HepG2 (cell line): ENCODE data around the gene POLE. TPM values are rescaled to one million over a fixed set of nuclear protein-coding genes. Genes with fewer than 3 reads are reported as not detected.

ENCODE experiments used
- ATAC-seq: fragments of 200-7000 bp; cut with Tn5 transposase; 3 replicates; pipeline ENCODE4 v1.9.1; 2020; ENCODE audit warnings: mild to moderate bottlenecking, moderate library complexity
- BruUV-seq: library from RNA; stranded (reverse); fragments of 400-500 nt; replicated peaks from 2 replicates; lab custom pipeline; 2021; lab: Mats Ljungman, UMichigan
- CTCF ChIA-PET: fragments of 300-600 bp; formaldehyde crosslinking; extraction: SDS; loops from one replicate; lab custom pipeline; 2021; ENCODE audit warnings: low total read pairs, inconsistent platforms, low intra/inter-chr PET ratio; lab: Yijun Ruan, JAX
- POLR2A ChIA-PET: fragments of 350-600 bp; sonication (Branson Sonifier 250); formaldehyde crosslinking; loops from one replicate; lab custom pipeline; 2020; ENCODE audit warnings: antibody characterized with exemption, inconsistent platforms; lab: Yijun Ruan, JAX
- DNase-seq: peaks from one replicate; pipeline ENCODE4 v3.0.0-alpha.2; 2015; ENCODE audit warnings: low spot score
- FAIRE-seq: peaks from 3 replicates; lab custom pipeline; 2011; peaks lifted over from hg19 to GRCh38; lab: Jason Lieb, UNC
- H2AFZ ChIP-seq: one replicate; pipeline ENCODE4 v1.6.1; 2011; ENCODE audit warnings: low read length, inconsistent platforms
- H3K27ac ChIP-seq: fragments of 300-600 bp; 3 replicates; pipeline ENCODE4 v1.8.0; 2011; ENCODE audit warnings: mixed run types, mild to moderate bottlenecking, mixed read lengths, low read length, inconsistent platforms; ENCODE audit not compliant: insufficient read depth; ENCODE audit errors: extremely low read length
- H3K27me3 ChIP-seq, 2 experiments: fragments of 200-600 bp in 1 of 2; 2 replicates in 1 of 2; 3 replicates in 1 of 2; pipeline versions ENCODE4 v1.6.0 to v1.8.0; 2011; ENCODE audit warnings: low read length in 2 of 2, mild to moderate bottlenecking in 2 of 2, moderate library complexity in 2 of 2, inconsistent platforms in 1 of 2; ENCODE audit not compliant: insufficient read depth in 2 of 2, control insufficient read depth in 1 of 2
- H3K36me3 ChIP-seq, 2 experiments: fragments of 200-600 bp in 1 of 2; replicated peaks in 1 of 2; 2 replicates in 1 of 2; 3 replicates in 1 of 2; pipeline versions ENCODE4 v1.5.1 to v1.8.0; 2011; ENCODE audit warnings: low read length in 2 of 2, inconsistent platforms in 1 of 2; ENCODE audit not compliant: insufficient read depth in 2 of 2, control insufficient read depth in 1 of 2
- H3K4me1 ChIP-seq: 2 replicates; pipeline ENCODE4 v1.5.1; 2012; ENCODE audit warnings: low read length, inconsistent platforms; ENCODE audit not compliant: insufficient read depth
- H3K4me2 ChIP-seq: 2 replicates; pipeline ENCODE4 v1.6.0; 2011; ENCODE audit warnings: low read depth, low read length, inconsistent platforms
- H3K4me3 ChIP-seq, 3 experiments: fragments of 200-600 bp in 1 of 3; sonication (generic), shearing (Covaris generic) in 1 of 3; replicated peaks in 1 of 3; 2 replicates each; pipeline ENCODE4 v1.5.1; 2011 to 2016; ENCODE audit warnings: low read length in 3 of 3, inconsistent platforms in 2 of 3, low read depth in 2 of 3, mild to moderate bottlenecking in 2 of 3, control low read depth in 1 of 3, mixed read lengths in 1 of 3; ENCODE audit not compliant: insufficient read depth in 1 of 3
- H3K79me2 ChIP-seq: one replicate; pipeline ENCODE4 v1.6.1; 2011; ENCODE audit warnings: low read length, inconsistent platforms; ENCODE audit not compliant: insufficient read depth
- H3K9ac ChIP-seq: 2 replicates; pipeline ENCODE4 v1.6.0; 2011; ENCODE audit warnings: mild to moderate bottlenecking, low read depth, low read length, inconsistent platforms; ENCODE audit not compliant: insufficient read depth
- H3K9me3 ChIP-seq: 2 replicates; pipeline ENCODE4 v1.5.1; 2012; ENCODE audit warnings: mild to moderate bottlenecking, low read length
- H4K20me1 ChIP-seq: 2 replicates; pipeline ENCODE4 v1.6.0; 2011; ENCODE audit warnings: inconsistent platforms, mild to moderate bottlenecking, low read length, moderate library complexity; ENCODE audit not compliant: insufficient read depth
- CCDC6 ChIP-seq: sonication (generic); formaldehyde crosslinking; IDR thresholded peaks from 2 replicates; pipeline ENCODE4 v1.8.1; 2022; ENCODE audit warnings: mild to moderate bottlenecking, missing genetic modification reagents, moderate library complexity
- FOXA3 ChIP-seq: IDR thresholded peaks from 2 replicates; pipeline ENCODE4 v1.6.1; 2016; ENCODE audit warnings: missing genetic modification reagents, missing compliant biosample characterization
- GTF2F1 ChIP-seq: fragments of 150-350 bp; IDR thresholded peaks from 2 replicates; pipeline ENCODE4 v1.6.1; 2014; ENCODE audit warnings: low read length
- HDAC2 ChIP-seq: sonication (generic); formaldehyde crosslinking; IDR thresholded peaks from 2 replicates; pipeline ENCODE4 v1.4.0; 2020; ENCODE audit warnings: missing genetic modification reagents
- KLF15 ChIP-seq: sonication (generic); formaldehyde crosslinking; IDR thresholded peaks from 2 replicates; pipeline ENCODE4 v1.8.1; 2023; ENCODE audit warnings: borderline replicate concordance, mild to moderate bottlenecking, inconsistent platforms, missing genetic modification reagents, mixed read lengths
- KLF6 ChIP-seq: IDR thresholded peaks from 2 replicates; pipeline ENCODE4 v1.8.0; 2016; ENCODE audit warnings: missing biosample characterization, missing genetic modification reagents
- MXD4 ChIP-seq: IDR thresholded peaks from 2 replicates; pipeline ENCODE4 v1.6.1; 2016; ENCODE audit warnings: mild to moderate bottlenecking, missing biosample characterization, missing genetic modification reagents
- RARG ChIP-seq: sonication (generic); formaldehyde crosslinking; IDR thresholded peaks from 2 replicates; pipeline ENCODE4 v1.4.0; 2020; ENCODE audit warnings: low read depth, mild to moderate bottlenecking, missing genetic modification reagents
- RXRA ChIP-seq: sonication (generic); formaldehyde crosslinking; IDR thresholded peaks from 2 replicates; pipeline ENCODE4 v1.5.1; 2020; ENCODE audit warnings: missing genetic modification reagents
- ZNF383 ChIP-seq: sonication (generic); formaldehyde crosslinking; IDR thresholded peaks from 2 replicates; pipeline ENCODE4 v1.4.0; 2020; ENCODE audit warnings: missing genetic modification reagents, mild to moderate bottlenecking, borderline replicate concordance
- ZNF7 ChIP-seq: IDR thresholded peaks from 2 replicates; pipeline ENCODE4 v1.6.1; 2016; ENCODE audit warnings: missing biosample characterization, missing genetic modification reagents
- ZZZ3 ChIP-seq: sonication (generic); formaldehyde crosslinking; IDR thresholded peaks from 2 replicates; pipeline ENCODE4 v1.4.0; 2020; ENCODE audit warnings: missing genetic modification reagents, mild to moderate bottlenecking, borderline replicate concordance
- WGBS: methylation state at CpG from one replicate; pipeline ENCODE4 v1.1.6; 2017; ENCODE audit warnings: low lambda C conversion rate; 5-methylcytosine and 5-hydroxymethylcytosine counted together
- in situ Hi-C: cut with HindIII; loops from 2 replicates; pipeline ENCODE4 v1.10.0; 2017; ENCODE audit warnings: low pct_unique_long_range_greater_than_20kb; ENCODE audit not compliant: extremely low pct_ligation_motif_present
- intact Hi-C: fragments of 100-400 bp; cut with micrococcal nuclease; formaldehyde crosslinking; loops from one replicate; pipeline ENCODE4 v1.10.0; 2022; ENCODE audit not compliant: unreplicated experiment
- polyA plus RNA-seq, 8 experiments: library from polyadenylated mRNA; depleted of rRNA in 3 of 8; stranded (reverse) in 7 of 8; unstranded in 1 of 8; fragments of >200 nt; fragmentation: Illumina TruSeq in 4 of 8; extraction: Trizol in 4 of 8; gene quantifications; 2 replicates each; pipeline versions ENCODE4 v1.2.1 to v1.2.3, GENCODE V29; 2011 to 2016; ENCODE audit warnings: low read depth in 4 of 8, missing spikeins in 1 of 8, mixed read lengths in 1 of 8; ENCODE audit not compliant: insufficient read depth in 1 of 8
- total RNA-seq, 5 experiments: library from RNA; depleted of rRNA; stranded (reverse); fragments of >200 nt; fragmentation: Illumina TruSeq; extraction: Trizol; gene quantifications; 2 replicates each; pipeline ENCODE4 v1.2.3, GENCODE V29; 2016; ENCODE audit warnings: low read depth in 1 of 5
- TF ChIP-seq, protein P1 (sequence below): sonication (generic); formaldehyde crosslinking; IDR thresholded peaks from 2 replicates; pipeline ENCODE4 v1.4.0; 2020; ENCODE audit warnings: missing genetic modification reagents, mild to moderate bottlenecking, borderline replicate concordance
- TF ChIP-seq, protein P2 (sequence below): sonication (generic); formaldehyde crosslinking; IDR thresholded peaks from 2 replicates; pipeline ENCODE4 v1.5.1; 2020; ENCODE audit warnings: missing genetic modification reagents, mild to moderate bottlenecking, borderline replicate concordance

POLE gene
- total and polyA plus RNA-seq, 2 of the 13 experiments (the other 11 are each of a cell fraction or from before 2014, with no cell fraction given) = 25.3 to 52.2 TPM

GRCh38 chr12:132601171-132601883 is 85.8 kb downstream of the POLE start (continued):
- TF ChIP-seq, protein P1, sequence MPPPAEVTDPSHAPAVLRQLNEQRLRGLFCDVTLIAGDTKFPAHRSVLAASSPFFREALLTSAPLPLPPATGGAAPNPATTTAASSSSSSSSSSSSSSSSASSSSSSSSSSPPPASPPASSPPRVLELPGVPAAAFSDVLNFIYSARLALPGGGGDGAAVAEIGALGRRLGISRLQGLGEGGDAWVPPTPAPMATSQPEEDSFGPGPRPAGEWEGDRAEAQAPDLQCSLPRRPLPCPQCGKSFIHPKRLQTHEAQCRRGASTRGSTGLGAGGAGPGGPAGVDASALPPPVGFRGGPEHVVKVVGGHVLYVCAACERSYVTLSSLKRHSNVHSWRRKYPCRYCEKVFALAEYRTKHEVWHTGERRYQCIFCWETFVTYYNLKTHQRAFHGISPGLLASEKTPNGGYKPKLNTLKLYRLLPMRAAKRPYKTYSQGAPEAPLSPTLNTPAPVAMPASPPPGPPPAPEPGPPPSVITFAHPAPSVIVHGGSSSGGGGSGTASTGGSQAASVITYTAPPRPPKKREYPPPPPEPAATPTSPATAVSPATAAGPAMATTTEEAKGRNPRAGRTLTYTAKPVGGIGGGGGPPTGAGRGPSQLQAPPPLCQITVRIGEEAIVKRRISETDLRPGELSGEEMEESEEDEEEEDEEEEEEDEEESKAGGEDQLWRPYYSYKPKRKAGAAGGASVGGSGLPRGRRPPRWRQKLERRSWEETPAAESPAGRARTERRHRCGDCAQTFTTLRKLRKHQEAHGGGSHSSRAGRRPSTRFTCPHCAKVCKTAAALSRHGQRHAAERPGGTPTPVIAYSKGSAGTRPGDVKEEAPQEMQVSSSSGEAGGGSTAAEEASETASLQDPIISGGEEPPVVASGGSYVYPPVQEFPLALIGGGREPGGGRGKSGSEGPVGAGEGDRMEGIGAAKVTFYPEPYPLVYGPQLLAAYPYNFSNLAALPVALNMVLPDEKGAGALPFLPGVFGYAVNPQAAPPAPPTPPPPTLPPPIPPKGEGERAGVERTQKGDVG = no peak
- TF ChIP-seq RARG (no peak), RXRA (CRISPR knock-in tag) (no peak), GTF2F1 (no peak)

DNA sequence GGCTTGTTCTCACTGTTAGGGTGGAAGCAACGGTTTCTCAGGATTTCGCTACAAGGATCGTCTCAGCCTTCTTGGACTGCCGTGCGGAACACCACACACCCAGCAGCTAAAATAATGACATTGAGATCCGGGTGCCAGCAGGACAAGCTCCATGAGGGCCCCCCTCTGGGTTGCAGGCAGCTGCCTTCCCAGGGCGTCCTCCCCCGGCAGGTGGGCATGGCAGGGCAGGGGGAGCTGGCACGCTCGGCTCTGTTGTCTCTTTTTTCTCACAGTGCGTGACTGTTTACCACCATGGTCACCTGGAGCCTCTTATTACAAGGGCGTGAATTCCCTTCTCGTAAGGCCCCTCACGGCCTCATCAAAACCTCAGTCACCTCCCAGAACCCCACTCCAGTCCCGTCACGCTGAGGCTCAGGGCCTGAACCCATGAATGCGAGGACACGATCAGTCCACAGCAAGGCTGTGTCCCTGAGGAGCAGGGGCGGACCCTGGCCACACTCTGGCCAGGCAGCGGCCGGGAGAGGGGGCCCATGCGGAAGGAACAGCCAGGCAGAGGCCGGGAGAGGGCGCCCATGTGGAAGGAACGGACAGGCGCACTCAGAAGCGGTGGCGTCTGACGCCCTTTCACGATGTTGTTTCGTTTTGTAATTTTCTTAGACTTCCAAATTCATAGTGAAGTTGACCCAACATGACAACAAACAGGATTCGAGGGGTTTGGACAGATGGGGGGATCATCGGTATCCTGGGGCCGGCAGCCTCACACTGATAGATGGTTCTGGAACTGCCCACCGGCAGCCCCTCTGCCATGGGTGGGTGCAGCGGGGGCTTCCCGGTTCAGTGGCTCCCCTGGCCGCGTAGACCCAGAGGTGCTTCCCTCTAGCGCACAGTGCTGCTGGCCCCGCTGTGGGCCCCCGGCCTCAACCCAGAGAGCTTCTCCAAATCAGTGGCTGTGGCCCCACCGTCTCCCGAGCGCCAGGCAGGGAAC is 86.8 kb downstream of the POLE start:
- H3K27me3 ChIP-seq = peaks cover 4 to 55% of the 10 kb centered on the region in 2 experiments; a peak in 4 of 5 replicates
- H3K79me2 ChIP-seq = no peaks in the 10 kb centered on the region
- POLR2A ChIA-PET = interaction anchor here (1.0 kb wide), 1 partner anchor 14 kb away, joined by 3 read pairs; no protein-coding TSS in a partner anchor
- CTCF ChIA-PET = interaction anchor here (0.8 to 2.7 kb wide), 2 partner anchors 14 to 38 kb away, joined by 4 to 36 read pairs; no protein-coding TSS in a partner anchor
- WGBS = 21% methylated on average over 23 of the region's 45 CpGs
- ATAC-seq (peak; percentile 91), DNase-seq (peak; percentile 54), FAIRE-seq (peak; percentile 68)
- no peaks in the 10 kb centered on the region for H4K20me1 ChIP-seq
- in situ Hi-C loops (no loop called here), intact Hi-C loops (loop anchor here (1.0 kb wide), 1 partner anchor 15 kb away; no protein-coding TSS in a partner anchor)
- no peaks in the 10 kb centered on the region for H3K9me3 ChIP-seq
- H2AFZ ChIP-seq = no peak overlapping the region
- H3K9ac ChIP-seq = peak overlapping the region; percentile 46
- peak overlapping the region; percentile 32 to 62 (median 49); a peak in 5 of 6 replicates for H3K4me3 ChIP-seq
- H3K36me3 ChIP-seq = no peaks in the 10 kb centered on the region
- BruUV-seq = no TSS peak
- peak overlapping the region; percentile 82 for H3K4me2 ChIP-seq
- peaks cover 53% of the 10 kb centered on the region for H3K4me1 ChIP-seq
- H3K27ac ChIP-seq = no peak overlapping the region
- TF ChIP-seq KLF15 (CRISPR knock-in tag) (no peak), ZNF383 (CRISPR knock-in tag) (no peak), ZZZ3 (CRISPR knock-in tag) (no peak), MXD4 (0 out of 2 replicates have a peak, but pooled peaks have one; percentile 41), KLF6 (CRISPR knock-in tag) (peak; percentile 55; the same call in 1 of the 2 replicates), ZNF7 (CRISPR knock-in tag) (no peak), CCDC6 (no peak), HDAC2 (CRISPR knock-in tag) (peak; percentile 62; the same call in 1 of the 2 replicates), FOXA3 (0 out of 2 replicates have a peak, but pooled peaks have one; percentile 30)
- TF ChIP-seq, protein P2, sequence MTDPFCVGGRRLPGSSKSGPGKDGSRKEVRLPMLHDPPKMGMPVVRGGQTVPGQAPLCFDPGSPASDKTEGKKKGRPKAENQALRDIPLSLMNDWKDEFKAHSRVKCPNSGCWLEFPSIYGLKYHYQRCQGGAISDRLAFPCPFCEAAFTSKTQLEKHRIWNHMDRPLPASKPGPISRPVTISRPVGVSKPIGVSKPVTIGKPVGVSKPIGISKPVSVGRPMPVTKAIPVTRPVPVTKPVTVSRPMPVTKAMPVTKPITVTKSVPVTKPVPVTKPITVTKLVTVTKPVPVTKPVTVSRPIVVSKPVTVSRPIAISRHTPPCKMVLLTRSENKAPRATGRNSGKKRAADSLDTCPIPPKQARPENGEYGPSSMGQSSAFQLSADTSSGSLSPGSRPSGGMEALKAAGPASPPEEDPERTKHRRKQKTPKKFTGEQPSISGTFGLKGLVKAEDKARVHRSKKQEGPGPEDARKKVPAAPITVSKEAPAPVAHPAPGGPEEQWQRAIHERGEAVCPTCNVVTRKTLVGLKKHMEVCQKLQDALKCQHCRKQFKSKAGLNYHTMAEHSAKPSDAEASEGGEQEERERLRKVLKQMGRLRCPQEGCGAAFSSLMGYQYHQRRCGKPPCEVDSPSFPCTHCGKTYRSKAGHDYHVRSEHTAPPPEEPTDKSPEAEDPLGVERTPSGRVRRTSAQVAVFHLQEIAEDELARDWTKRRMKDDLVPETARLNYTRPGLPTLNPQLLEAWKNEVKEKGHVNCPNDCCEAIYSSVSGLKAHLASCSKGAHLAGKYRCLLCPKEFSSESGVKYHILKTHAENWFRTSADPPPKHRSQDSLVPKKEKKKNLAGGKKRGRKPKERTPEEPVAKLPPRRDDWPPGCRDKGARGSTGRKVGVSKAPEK (CRISPR knock-in tag) = peak; percentile 85; the same call in 1 of the 2 replicates
